HepG2 (cell line): ENCODE results near the gene PDXDC1. TPM values are rescaled to one million over a fixed set of nuclear protein-coding genes. Genes with fewer than 3 reads are reported as not detected.

ENCODE experiments used
- AGO1 ChIP-seq: fragments of 200-400 bp; formaldehyde crosslinking; IDR thresholded peaks from 2 replicates; pipeline ENCODE4 v1.6.1; 2017; ENCODE audit warnings: mild to moderate bottlenecking, low read depth, low read length, moderate library complexity; ENCODE audit not compliant: poor library complexity, severe bottlenecking
- CBX5 ChIP-seq: sonication (generic); formaldehyde crosslinking; IDR thresholded peaks from 2 replicates; pipeline ENCODE4 v1.4.0; 2020; ENCODE audit warnings: missing genetic modification reagents, borderline replicate concordance
- GZF1 ChIP-seq: sonication (generic); formaldehyde crosslinking; IDR thresholded peaks from 2 replicates; pipeline ENCODE4 v1.5.1; 2020; ENCODE audit warnings: mild to moderate bottlenecking, missing genetic modification reagents
- JUNB ChIP-seq: sonication (generic); formaldehyde crosslinking; IDR thresholded peaks from 2 replicates; pipeline ENCODE4 v1.8.0; 2022; ENCODE audit warnings: missing genetic modification reagents, mild to moderate bottlenecking, borderline replicate concordance
- NR1H2 ChIP-seq: sonication (generic); formaldehyde crosslinking; IDR thresholded peaks from 2 replicates; pipeline ENCODE4 v1.8.1; 2022; ENCODE audit warnings: low read depth, missing genetic modification reagents, borderline replicate concordance
- PAWR ChIP-seq: sonication (generic); formaldehyde crosslinking; IDR thresholded peaks from 2 replicates; pipeline ENCODE4 v1.4.0; 2020; ENCODE audit warnings: missing genetic modification reagents, mild to moderate bottlenecking, borderline replicate concordance
- SATB2 ChIP-seq: sonication (generic); formaldehyde crosslinking; IDR thresholded peaks from 2 replicates; pipeline ENCODE4 v1.5.0; 2020; ENCODE audit warnings: missing genetic modification reagents
- SIN3B ChIP-seq: fragments of 150-350 bp; IDR thresholded peaks from 2 replicates; pipeline ENCODE4 v1.6.1; 2014; ENCODE audit warnings: low read length
- SMARCE1 ChIP-seq: fragments of 450-650 bp; IDR thresholded peaks from 2 replicates; pipeline ENCODE4 v1.6.1; 2017; ENCODE audit warnings: borderline replicate concordance
- U2AF2 ChIP-seq: fragments of 200-400 bp; formaldehyde crosslinking; IDR thresholded peaks from 2 replicates; pipeline ENCODE4 v1.6.1; 2017; ENCODE audit warnings: low read depth, mild to moderate bottlenecking, low read length
- ZBTB39 ChIP-seq: sonication (generic); formaldehyde crosslinking; IDR thresholded peaks from 2 replicates; pipeline ENCODE4 v1.5.0; 2020; ENCODE audit warnings: missing genetic modification reagents
- ZFP41 ChIP-seq: sonication (generic); formaldehyde crosslinking; IDR thresholded peaks from 2 replicates; pipeline ENCODE4 v1.4.0; 2020; ENCODE audit warnings: mild to moderate bottlenecking, missing genetic modification reagents, borderline replicate concordance
- ZNF207 ChIP-seq: fragments of 450-650 bp; IDR thresholded peaks from 2 replicates; pipeline ENCODE4 v1.6.1; 2016; ENCODE audit warnings: antibody characterized with exemption, borderline replicate concordance
- ZNF224 ChIP-seq: sonication (generic); formaldehyde crosslinking; IDR thresholded peaks from 2 replicates; pipeline ENCODE4 v1.5.0; 2020; ENCODE audit warnings: mild to moderate bottlenecking, missing genetic modification reagents
- ZNF337 ChIP-seq: sonication (generic); formaldehyde crosslinking; IDR thresholded peaks from 2 replicates; pipeline ENCODE4 v1.5.1; 2020; ENCODE audit warnings: missing genetic modification reagents, low read depth, mild to moderate bottlenecking, borderline replicate concordance
- ZNF367 ChIP-seq: sonication (generic); formaldehyde crosslinking; IDR thresholded peaks from 2 replicates; pipeline ENCODE4 v1.4.0; 2020; ENCODE audit warnings: missing genetic modification reagents, borderline replicate concordance
- ZSCAN9 ChIP-seq: IDR thresholded peaks from 2 replicates; pipeline ENCODE4 v1.6.1; 2016; ENCODE audit warnings: borderline replicate concordance
- polyA plus RNA-seq, 8 experiments: library from polyadenylated mRNA; depleted of rRNA in 3 of 8; stranded (reverse) in 7 of 8; unstranded in 1 of 8; fragments of >200 nt; fragmentation: Illumina TruSeq in 4 of 8; extraction: Trizol in 4 of 8; gene quantifications; 2 replicates each; pipeline versions ENCODE4 v1.2.1 to v1.2.3, GENCODE V29; 2011 to 2016; ENCODE audit warnings: low read depth in 4 of 8, missing spikeins in 1 of 8, mixed read lengths in 1 of 8; ENCODE audit not compliant: insufficient read depth in 1 of 8
- total RNA-seq, 5 experiments: library from RNA; depleted of rRNA; stranded (reverse); fragments of >200 nt; fragmentation: Illumina TruSeq; extraction: Trizol; gene quantifications; 2 replicates each; pipeline ENCODE4 v1.2.3, GENCODE V29; 2016; ENCODE audit warnings: low read depth in 1 of 5
- TF ChIP-seq, protein P1 (sequence below): sonication (generic); formaldehyde crosslinking; IDR thresholded peaks from 2 replicates; pipeline ENCODE4 v1.4.0; 2020; ENCODE audit warnings: missing genetic modification reagents, borderline replicate concordance
- TF ChIP-seq, protein P2 (sequence below): sonication (generic); formaldehyde crosslinking; IDR thresholded peaks from 2 replicates; pipeline ENCODE4 v1.4.0; 2020; ENCODE audit warnings: missing genetic modification reagents

Gene PDXDC1
- total and polyA plus RNA-seq, 2 of the 13 experiments (the other 11 are each of a cell fraction or from before 2014, with no cell fraction given), result 133 to 169 TPM

DNA sequence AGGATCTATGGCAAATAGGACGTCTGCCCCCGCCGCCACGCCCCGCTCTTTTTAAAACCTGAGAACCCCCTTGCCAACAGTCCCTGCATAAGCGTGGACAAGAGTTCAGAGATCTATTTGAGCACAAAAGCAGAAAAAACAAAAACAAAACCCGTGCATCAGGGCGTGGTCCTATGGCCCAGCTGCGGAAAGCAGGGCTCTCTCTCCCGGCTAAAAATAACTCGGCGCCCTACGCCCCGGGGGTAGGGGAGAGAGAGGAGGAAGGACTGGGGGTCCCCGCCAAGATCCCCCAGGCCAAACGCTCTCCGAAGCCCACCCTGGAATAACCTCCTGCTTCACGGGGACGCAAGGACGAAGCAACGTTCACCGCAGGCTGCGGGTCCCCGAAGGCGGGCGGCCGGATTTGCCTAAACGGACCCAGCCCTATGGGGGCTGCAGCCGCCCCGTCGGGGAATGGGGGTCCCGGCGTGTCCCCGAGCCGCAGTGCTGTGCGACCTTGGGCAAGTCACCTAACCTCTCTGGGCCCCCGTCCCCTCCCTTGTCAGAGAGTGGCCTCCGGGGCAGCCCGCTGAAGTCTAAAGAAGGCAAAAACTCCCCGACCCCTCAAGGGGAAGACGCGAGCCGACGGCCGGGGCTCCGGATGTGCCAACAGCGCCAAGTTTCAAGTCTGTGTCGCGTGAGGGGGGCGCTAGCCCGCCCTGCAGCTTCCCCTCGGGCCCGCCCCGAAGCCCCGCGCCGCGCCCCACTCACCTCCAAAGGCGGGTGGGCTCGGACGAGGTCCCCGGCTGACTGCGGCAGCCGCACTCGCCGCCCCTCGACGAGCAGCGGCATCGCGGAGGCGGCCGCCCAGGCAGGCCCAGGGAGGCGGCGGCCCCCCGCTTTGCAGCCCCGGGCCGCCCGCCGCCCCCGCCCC lies 80.6 kb downstream of the PDXDC1 start (continued):
- TF ChIP-seq, protein P1, sequence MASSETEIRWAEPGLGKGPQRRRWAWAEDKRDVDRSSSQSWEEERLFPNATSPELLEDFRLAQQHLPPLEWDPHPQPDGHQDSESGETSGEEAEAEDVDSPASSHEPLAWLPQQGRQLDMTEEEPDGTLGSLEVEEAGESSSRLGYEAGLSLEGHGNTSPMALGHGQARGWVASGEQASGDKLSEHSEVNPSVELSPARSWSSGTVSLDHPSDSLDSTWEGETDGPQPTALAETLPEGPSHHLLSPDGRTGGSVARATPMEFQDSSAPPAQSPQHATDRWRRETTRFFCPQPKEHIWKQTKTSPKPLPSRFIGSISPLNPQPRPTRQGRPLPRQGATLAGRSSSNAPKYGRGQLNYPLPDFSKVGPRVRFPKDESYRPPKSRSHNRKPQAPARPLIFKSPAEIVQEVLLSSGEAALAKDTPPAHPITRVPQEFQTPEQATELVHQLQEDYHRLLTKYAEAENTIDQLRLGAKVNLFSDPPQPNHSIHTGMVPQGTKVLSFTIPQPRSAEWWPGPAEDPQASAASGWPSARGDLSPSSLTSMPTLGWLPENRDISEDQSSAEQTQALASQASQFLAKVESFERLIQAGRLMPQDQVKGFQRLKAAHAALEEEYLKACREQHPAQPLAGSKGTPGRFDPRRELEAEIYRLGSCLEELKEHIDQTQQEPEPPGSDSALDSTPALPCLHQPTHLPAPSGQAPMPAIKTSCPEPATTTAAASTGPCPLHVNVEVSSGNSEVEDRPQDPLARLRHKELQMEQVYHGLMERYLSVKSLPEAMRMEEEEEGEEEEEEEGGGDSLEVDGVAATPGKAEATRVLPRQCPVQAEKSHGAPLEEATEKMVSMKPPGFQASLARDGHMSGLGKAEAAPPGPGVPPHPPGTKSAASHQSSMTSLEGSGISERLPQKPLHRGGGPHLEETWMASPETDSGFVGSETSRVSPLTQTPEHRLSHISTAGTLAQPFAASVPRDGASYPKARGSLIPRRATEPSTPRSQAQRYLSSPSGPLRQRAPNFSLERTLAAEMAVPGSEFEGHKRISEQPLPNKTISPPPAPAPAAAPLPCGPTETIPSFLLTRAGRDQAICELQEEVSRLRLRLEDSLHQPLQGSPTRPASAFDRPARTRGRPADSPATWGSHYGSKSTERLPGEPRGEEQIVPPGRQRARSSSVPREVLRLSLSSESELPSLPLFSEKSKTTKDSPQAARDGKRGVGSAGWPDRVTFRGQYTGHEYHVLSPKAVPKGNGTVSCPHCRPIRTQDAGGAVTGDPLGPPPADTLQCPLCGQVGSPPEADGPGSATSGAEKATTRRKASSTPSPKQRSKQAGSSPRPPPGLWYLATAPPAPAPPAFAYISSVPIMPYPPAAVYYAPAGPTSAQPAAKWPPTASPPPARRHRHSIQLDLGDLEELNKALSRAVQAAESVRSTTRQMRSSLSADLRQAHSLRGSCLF (CRISPR knock-in tag), result no peak
- TF ChIP-seq ZNF224 (CRISPR knock-in tag) (0 out of 2 replicates have a peak, but pooled peaks have one; percentile 65), JUNB (CRISPR knock-in tag) (no peak), SIN3B (0 out of 2 replicates have a peak, but pooled peaks have one; percentile 35), SATB2 (0 out of 2 replicates have a peak, but pooled peaks have one; percentile 46), SMARCE1 (no peak), U2AF2 (0 out of 2 replicates have a peak, but pooled peaks have one; percentile 10), ZNF337 (CRISPR knock-in tag) (no peak), ZNF367 (peak; percentile 40; the same call in 1 of the 2 replicates), NR1H2 (CRISPR knock-in tag) (no peak), GZF1 (CRISPR knock-in tag) (0 out of 2 replicates have a peak, but pooled peaks have one; percentile 28), ZBTB39 (CRISPR knock-in tag) (peak; percentile 35; the same call in 1 of the 2 replicates), CBX5 (CRISPR knock-in tag) (no peak), PAWR (no peak), ZSCAN9 (0 out of 2 replicates have a peak, but pooled peaks have one; percentile 12), ZNF207 (no peak), AGO1 (no peak), ZFP41 (CRISPR knock-in tag) (peak; percentile 92; the same call in 1 of the 2 replicates)
- TF ChIP-seq, protein P2, sequence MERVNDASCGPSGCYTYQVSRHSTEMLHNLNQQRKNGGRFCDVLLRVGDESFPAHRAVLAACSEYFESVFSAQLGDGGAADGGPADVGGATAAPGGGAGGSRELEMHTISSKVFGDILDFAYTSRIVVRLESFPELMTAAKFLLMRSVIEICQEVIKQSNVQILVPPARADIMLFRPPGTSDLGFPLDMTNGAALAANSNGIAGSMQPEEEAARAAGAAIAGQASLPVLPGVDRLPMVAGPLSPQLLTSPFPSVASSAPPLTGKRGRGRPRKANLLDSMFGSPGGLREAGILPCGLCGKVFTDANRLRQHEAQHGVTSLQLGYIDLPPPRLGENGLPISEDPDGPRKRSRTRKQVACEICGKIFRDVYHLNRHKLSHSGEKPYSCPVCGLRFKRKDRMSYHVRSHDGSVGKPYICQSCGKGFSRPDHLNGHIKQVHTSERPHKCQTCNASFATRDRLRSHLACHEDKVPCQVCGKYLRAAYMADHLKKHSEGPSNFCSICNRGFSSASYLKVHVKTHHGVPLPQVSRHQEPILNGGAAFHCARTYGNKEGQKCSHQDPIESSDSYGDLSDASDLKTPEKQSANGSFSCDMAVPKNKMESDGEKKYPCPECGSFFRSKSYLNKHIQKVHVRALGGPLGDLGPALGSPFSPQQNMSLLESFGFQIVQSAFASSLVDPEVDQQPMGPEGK (CRISPR knock-in tag), result peak; percentile 73; the same call in 1 of the 2 replicates
